Esophagus muscularis mucosa (tissue), 4 donors: ENCODE results near the gene ZCCHC13.

Source experiments
- CTCF ChIP-seq, 3 experiments: fragments of 200-600 bp in 2 of 3; fragments of 450-650 bp in 1 of 3; sonication (generic) in 2 of 3; IDR thresholded peaks; one replicate each; pipeline ENCODE4 v1.5.1; 2017 to 2019; ENCODE audit warnings: antibody characterized with exemption in 3 of 3, mild to moderate bottlenecking in 2 of 3, moderate library complexity in 1 of 3
- EP300 ChIP-seq: sonication (generic); formaldehyde crosslinking; IDR thresholded peaks from one replicate; pipeline ENCODE4 v1.6.1; 2017; ENCODE audit warnings: antibody characterized with exemption
- POLR2A ChIP-seq: fragments of 450-650 bp; IDR thresholded peaks from one replicate; pipeline ENCODE4 v1.6.1; 2017; ENCODE audit warnings: antibody characterized with exemption, moderate library complexity, mild to moderate bottlenecking, low read depth
- POLR2AphosphoS5 ChIP-seq, 2 donors: sonication (generic); formaldehyde crosslinking; IDR thresholded peaks; one replicate each; pipeline ENCODE4 v1.6.1; 2017; ENCODE audit warnings: antibody characterized with exemption in 2 of 2

DNA sequence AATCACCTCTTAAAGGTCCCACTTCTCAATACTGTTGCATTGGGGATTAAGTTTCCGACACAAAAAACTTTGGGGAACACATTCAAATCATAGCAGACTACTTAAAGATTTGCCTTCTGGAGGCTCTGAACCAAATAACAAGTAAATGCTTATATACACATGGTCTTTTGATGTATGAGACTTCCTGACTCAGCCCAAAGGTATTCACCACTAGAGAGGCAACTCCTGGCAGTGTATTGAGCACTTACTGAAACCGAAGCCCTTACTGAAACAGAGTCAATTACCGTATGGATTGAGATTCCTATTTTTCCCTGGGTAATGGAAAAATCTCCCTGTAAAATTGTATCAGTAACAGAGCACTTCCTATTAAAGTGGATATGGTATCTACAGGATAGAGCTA lies 45.4 kb downstream of the ZCCHC13 start:
- TF ChIP-seq POLR2AphosphoS5 (IDR thresholded peaks at IDR 0.05) (no peak), CTCF (IDR thresholded peaks at IDR 0.05) (no peak), POLR2A (no peak), EP300 (no peak)
